Measurements from ENCODE around the gene JKAMP.

JKAMP gene

DNA sequence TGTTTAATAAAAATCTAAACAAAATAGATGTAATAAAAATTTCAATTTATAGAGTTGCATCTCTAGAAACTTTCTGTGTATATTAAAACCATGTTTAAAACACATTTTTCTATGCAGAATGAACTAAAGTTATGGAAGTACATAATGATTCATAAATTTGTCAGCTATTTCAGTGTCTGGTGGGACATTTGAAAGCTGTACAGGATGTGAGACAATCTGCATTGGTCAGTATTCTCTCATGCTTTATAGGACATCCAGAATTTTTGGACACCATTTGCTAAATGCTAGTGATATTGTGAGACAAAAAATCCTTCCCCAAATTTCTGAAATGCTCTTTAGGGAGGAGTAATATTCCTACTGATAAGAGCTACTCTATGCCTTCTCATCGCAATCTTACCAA is 32.5 kb upstream of the JKAMP start:
- no peak overlapping the region for H3K4me3 ChIP-seq (ENCODE audit: low read depth, low read length)
- TF ChIP-seq, protein P1, sequence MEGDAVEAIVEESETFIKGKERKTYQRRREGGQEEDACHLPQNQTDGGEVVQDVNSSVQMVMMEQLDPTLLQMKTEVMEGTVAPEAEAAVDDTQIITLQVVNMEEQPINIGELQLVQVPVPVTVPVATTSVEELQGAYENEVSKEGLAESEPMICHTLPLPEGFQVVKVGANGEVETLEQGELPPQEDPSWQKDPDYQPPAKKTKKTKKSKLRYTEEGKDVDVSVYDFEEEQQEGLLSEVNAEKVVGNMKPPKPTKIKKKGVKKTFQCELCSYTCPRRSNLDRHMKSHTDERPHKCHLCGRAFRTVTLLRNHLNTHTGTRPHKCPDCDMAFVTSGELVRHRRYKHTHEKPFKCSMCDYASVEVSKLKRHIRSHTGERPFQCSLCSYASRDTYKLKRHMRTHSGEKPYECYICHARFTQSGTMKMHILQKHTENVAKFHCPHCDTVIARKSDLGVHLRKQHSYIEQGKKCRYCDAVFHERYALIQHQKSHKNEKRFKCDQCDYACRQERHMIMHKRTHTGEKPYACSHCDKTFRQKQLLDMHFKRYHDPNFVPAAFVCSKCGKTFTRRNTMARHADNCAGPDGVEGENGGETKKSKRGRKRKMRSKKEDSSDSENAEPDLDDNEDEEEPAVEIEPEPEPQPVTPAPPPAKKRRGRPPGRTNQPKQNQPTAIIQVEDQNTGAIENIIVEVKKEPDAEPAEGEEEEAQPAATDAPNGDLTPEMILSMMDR (IDR thresholded peaks at IDR 0.05; ENCODE audit: borderline replicate concordance, insufficient read depth, low read depth, low read length) = no peak

DNA sequence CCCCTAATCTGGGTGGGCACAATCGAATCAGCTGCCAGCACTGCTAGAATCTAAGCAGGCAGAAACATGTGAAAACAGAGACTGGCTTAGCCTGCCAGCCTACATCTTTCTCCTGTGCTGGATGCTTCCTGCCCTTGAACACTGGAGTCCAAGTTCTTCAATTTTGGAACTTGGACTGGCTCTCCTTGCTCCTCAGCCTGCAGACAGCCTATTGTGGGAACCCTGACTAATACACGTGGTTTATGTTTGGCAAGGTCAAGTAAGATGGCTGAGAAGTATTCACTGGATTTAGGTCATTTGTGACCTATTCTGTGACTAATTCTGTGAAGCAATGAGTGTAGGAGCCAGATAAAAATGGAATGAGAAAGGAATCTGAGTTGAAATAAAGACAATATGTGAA is 30.2 kb upstream of the JKAMP start:
- TF ChIP-seq, protein P1 (IDR thresholded peaks at IDR 0.05; ENCODE audit: borderline replicate concordance, insufficient read depth, low read depth, low read length) = no peak
- no peak overlapping the region for H3K4me3 ChIP-seq (ENCODE audit: low read depth, low read length)

DNA sequence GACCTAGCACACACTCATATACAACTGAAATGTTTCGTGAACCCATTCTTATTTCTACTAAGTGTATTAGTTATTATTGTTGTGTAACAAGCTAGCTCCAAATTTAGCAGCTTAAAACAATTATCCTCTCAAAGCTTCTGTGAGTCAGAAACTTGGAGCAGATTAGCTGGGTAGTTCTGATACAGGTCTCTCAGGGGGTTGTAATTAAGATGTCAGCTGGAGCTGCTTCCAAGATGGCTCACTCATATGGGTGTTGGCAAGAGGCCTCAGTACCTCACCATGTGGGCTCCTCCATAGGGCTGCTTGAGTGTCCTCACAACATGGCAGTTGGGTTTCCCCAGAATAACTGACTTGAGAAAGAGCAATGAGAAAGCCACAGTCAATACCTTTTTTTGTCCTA is 28.9 kb upstream of the JKAMP start:
- no peak overlapping the region for H3K4me3 ChIP-seq (ENCODE audit: low read depth, low read length)

DNA sequence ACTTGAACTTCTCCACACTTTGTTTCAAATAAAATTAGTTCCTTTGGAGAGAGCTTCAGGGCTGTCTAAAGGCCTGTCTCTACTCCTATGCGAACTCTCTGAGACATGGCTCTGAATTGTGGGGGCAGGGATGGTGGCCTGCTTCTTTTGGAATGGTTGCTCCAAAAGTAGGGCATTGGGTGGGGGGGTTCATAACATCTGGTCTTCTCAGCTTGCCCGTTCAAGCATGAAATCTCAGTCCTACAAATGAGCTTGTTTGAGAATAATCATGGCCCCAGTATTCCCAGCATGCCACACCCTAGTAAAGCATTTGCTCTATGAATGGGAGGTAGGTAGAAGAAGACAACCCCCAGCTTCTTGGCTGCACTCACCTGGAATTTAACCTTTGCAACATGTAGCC is 25.8 kb upstream of the JKAMP start:
- H3K4me3 ChIP-seq (ENCODE audit: low read depth, low read length) = no peak overlapping the region
- TF ChIP-seq, protein P1 (IDR thresholded peaks at IDR 0.05; ENCODE audit: borderline replicate concordance, insufficient read depth, low read depth, low read length) = no peak

More for the DNA sequence above, 28.9 kb upstream of the JKAMP start:
- TF ChIP-seq, protein P1 (IDR thresholded peaks at IDR 0.05; ENCODE audit: borderline replicate concordance, insufficient read depth, low read depth, low read length) = no peak

DNA sequence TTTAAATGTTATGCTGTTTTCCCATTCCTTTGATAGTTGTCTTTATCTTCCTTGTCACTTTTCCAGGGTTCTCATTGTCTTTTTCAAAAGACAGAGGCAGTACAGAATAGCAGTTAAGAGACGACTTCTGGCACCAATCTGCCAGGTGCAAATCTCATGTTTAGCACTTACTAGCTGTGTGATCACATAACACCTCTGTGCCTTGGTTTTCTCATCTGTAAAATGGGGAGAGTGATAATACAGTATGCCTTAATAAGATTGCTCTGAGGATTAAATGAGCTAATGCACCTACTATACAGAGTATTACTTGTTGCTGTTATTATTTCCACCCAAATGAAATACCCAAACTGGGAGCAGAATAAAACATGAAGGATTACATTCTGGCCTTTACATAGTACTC is 23.9 kb upstream of the JKAMP start:
- TF ChIP-seq, protein P1 (IDR thresholded peaks at IDR 0.05; ENCODE audit: borderline replicate concordance, insufficient read depth, low read depth, low read length) = no peak

DNA sequence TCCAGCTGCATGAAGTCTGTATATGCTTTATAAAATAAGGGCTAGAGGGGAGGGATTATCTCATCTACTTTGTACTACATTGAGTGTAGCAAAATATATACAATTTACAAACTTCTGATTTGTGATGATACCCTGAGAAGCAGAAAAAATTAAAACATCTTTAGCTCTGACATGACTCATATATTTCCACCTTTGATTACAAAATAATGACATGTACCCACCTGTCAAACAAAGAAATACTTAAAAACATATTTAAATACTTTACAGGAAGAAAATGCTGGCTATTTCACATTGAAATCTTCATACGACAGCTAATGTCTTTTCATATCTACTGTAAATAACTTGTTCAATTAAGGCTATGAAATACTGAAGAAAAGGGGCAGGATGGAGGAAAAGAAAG is 22.4 kb upstream of the JKAMP start:
- H3K4me3 ChIP-seq (ENCODE audit: low read depth, low read length) = no peak overlapping the region
- TF ChIP-seq, protein P1 (IDR thresholded peaks at IDR 0.05; ENCODE audit: borderline replicate concordance, insufficient read depth, low read depth, low read length) = no peak

More for the DNA sequence above, 23.9 kb upstream of the JKAMP start:
- H3K4me3 ChIP-seq (ENCODE audit: low read depth, low read length) = no peak overlapping the region

DNA sequence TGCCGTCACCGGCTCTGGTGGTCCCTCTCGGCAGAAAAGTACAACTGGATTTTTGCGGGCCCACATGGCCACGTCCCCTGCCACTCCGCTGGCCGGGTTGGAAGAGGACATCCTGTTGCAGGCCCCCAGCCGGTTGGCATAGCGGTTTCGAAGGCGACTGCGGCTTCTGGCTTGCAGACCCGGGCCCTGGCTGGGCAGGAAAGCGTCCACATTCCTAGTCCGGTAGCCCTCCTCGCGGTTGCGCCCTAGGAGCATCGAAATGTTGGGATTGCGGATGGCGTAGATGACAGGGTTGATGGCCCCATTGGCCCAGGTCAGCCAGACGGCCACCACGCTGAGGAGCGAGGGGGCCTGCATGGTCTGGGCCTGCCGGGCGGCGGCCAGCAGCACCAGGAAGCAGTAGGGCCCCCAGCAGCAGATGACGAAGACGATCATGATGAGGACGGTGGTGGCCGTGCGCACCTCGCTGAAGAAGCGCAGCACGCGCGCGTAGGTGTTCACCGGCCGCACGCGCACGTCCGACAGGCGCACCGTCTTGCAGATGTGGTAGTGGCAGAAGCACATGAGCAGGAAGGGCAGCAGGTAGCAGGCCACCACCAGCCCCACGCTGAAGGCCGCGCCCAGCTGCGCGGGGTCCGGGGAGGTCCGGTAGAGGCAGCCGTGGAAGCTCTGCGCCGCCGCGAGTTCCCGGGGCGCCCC is 20.4 kb upstream of the JKAMP start:
- H3K4me3 ChIP-seq (ENCODE audit: low read depth, low read length) = peak overlapping the region; percentile 62
- TF ChIP-seq, protein P1 (IDR thresholded peaks at IDR 0.05; ENCODE audit: borderline replicate concordance, insufficient read depth, low read depth, low read length) = no peak
